Muscle of arm (tissue), 14 donors: ENCODE data around the gene EDRF1. TPM values are rescaled to one million over a fixed set of nuclear protein-coding genes. Genes with fewer than 3 reads are reported as not detected.
A peak's percentile ranks its signal among the peaks of the same experiment; 100 is the strongest.
"Not testable (repeated sequence)": the region's sequence is repeated elsewhere in the genome, so short reads cannot be mapped to it uniquely, and the experiment has no call there.

Experiments
- DNase-seq: peaks from one replicate; pipeline ENCODE4 v3.0.0-alpha.2; 2013
- long read RNA-seq, 11 donors: transcript quantifications; one replicate each; lab custom pipeline, GENCODE V29; 2026
- polyA plus RNA-seq, 12 donors: library from polyadenylated mRNA; unstranded; fragments of 120-200 nt; gene quantifications; one replicate each; pipeline ENCODE4 v1.2.1, GENCODE V29; 2013; ENCODE audit not compliant: insufficient read length in 12 of 12

EDRF1 gene
- polyA plus RNA-seq = 10 to 100 TPM in 11 of 12 donors, not detected in 1; 16.1 to 33.7 (median 24.3) TPM
- long read RNA-seq, donor 1, partial matches to known transcripts = 0 of 1 reads
- long read RNA-seq, donor 1, other reads (novel, unspliced or antisense) = 0 of 1 reads
- long read RNA-seq, donor 2, full-length matches to known transcripts = 2 of 8 reads
- long read RNA-seq, donor 2, partial matches to known transcripts = 6 of 8 reads
- long read RNA-seq, donor 2, other reads (novel, unspliced or antisense) = 0 of 8 reads
- long read RNA-seq, donor 3 = 0 reads
- long read RNA-seq, donor 4 = 0 reads
- long read RNA-seq, donor 5 = 0 reads
- long read RNA-seq, donor 6, partial matches to known transcripts = 0 of 1 reads
- long read RNA-seq, donor 6, other reads (novel, unspliced or antisense) = 0 of 1 reads
- long read RNA-seq, donor 7, partial matches to known transcripts = 0 of 1 reads
- long read RNA-seq, donor 7, other reads (novel, unspliced or antisense) = 0 of 1 reads
- long read RNA-seq, donor 8, full-length matches to known transcripts = 2 of 2 reads
- long read RNA-seq, donor 8, partial matches to known transcripts = 0 of 2 reads
- long read RNA-seq, donor 8, other reads (novel, unspliced or antisense) = 0 of 2 reads
- long read RNA-seq, donor 9, partial matches to known transcripts = 0 of 1 reads
- long read RNA-seq, donor 9, other reads (novel, unspliced or antisense) = 0 of 1 reads
- long read RNA-seq, donor 10 = 0 reads
- long read RNA-seq, donor 11 = 0 reads

GRCh38 chr10:125719173-125720001, at the start of gene EDRF1:
TSS of gene EDRF1 (plus strand) at chr10:125719709. CDS start at chr10:125719808, 99 bp downstream.
- DNase-seq = peak; percentile 99

GRCh38 chr10:125672884-125673283, 46.6 kb upstream of the EDRF1 start:
- no peak for DNase-seq

- DNase-seq = no peak
These were observed 40.1 kb upstream of the EDRF1 start for GRCh38 chr10:125679436-125679835.

- DNase-seq = no peak
These were observed 36.4 kb upstream of the EDRF1 start, which contains the start of gene TEX36 for GRCh38 chr10:125683063-125683462. TSS of gene TEX36 (minus strand) at chr10:125683163. CDS start at chr10:125682989, 174 bp downstream.

GRCh38 chr10:125683821-125684220, 35.7 kb upstream of the EDRF1 start:
- no peak for DNase-seq

- no peak for DNase-seq
These were observed 34.9 kb upstream of the EDRF1 start for GRCh38 chr10:125684581-125684980.

- DNase-seq = no peak
These were observed 31.9 kb upstream of the EDRF1 start for GRCh38 chr10:125687507-125688185.

- DNase-seq = no peak
These were observed 29.4 kb upstream of the EDRF1 start for GRCh38 chr10:125689955-125690569.

GRCh38 chr10:125691160-125691981, 28.1 kb upstream of the EDRF1 start:
- no peak for DNase-seq

- no peak for DNase-seq
These were observed 27.3 kb upstream of the EDRF1 start for GRCh38 chr10:125692196-125692595.

- DNase-seq = no peak
These were observed 26.6 kb upstream of the EDRF1 start for GRCh38 chr10:125692601-125693523.

- DNase-seq = no peak
These were observed 26.0 kb upstream of the EDRF1 start for GRCh38 chr10:125693524-125693847.

GRCh38 chr10:125694883-125695282, 24.6 kb upstream of the EDRF1 start:
- DNase-seq = no peak

- not testable (repeated sequence) for DNase-seq
These were observed 22.6 kb upstream of the EDRF1 start for GRCh38 chr10:125696884-125697283.

GRCh38 chr10:125698481-125698998, 21.0 kb upstream of the EDRF1 start:
- DNase-seq = no peak

- no peak for DNase-seq
These were observed 19.9 kb upstream of the EDRF1 start for GRCh38 chr10:125699562-125700143.

GRCh38 chr10:125700355-125700911, 19.1 kb upstream of the EDRF1 start:
- peak; percentile 20 for DNase-seq
